SKM-1 (cell line): ENCODE data around the gene IRF2BP1.
"Not testable (repeated sequence)": the region's sequence is repeated elsewhere in the genome, so short reads cannot be mapped to it uniquely, and the experiment has no call there.

Source experiments
- DNase-seq: peaks from one replicate; lab custom pipeline; 2025; ENCODE audit not compliant: unreplicated experiment; lab: John Stamatoyannopoulos, UW

Gene IRF2BP1

GRCh38 chr19:45902651-45903625 lies 17.0 kb upstream of the IRF2BP1 start:
- DNase-seq = peak; percentile 65

GRCh38 chr19:45901912-45902650 lies 16.1 kb upstream of the IRF2BP1 start, which contains the start of gene MYPOP:
Gene MYPOP (minus strand): TSS chr19:45902613. CDS start chr19:45901773, 840 bp downstream.
- DNase-seq = no peak

- DNase-seq = no peak
Measured at GRCh38 chr19:45901432-45901911, 15.5 kb upstream of the IRF2BP1 start.

DNA sequence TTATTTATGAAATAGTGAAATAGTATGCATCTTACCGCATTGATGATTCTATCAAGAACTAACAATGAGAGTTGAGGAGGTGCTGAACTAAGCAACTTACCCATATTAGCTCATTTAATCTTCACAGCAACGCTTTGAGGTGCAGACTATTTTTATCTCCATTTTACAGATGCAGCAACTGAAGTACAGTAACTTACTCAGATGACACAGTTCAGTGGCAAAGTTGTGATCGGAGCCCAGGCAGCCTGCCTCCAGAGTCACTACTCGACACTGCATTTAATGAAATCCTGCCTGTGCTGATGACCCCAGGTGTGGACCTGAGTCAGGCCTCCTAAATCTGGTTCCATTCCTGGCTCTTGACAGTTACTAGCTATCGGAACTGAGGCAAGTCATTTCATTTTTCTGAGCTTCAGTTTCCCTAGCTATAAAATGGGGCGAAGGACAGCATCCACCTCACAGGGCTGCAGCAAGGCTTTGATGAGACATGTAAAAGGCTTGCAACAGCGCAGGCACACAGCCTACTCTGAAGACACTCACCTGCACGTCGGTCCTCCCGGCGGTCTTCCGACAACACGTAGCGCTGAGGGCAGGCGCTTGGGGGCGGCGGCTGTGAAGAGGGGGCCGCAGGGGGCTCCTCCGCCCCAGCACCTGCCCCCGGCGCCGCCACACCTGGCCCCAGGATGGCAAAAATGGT lies 14.9 kb upstream of the IRF2BP1 start:
- DNase-seq = no peak

- DNase-seq = no peak
Measured at GRCh38 chr19:45899919-45900589, 14.1 kb upstream of the IRF2BP1 start.

DNA sequence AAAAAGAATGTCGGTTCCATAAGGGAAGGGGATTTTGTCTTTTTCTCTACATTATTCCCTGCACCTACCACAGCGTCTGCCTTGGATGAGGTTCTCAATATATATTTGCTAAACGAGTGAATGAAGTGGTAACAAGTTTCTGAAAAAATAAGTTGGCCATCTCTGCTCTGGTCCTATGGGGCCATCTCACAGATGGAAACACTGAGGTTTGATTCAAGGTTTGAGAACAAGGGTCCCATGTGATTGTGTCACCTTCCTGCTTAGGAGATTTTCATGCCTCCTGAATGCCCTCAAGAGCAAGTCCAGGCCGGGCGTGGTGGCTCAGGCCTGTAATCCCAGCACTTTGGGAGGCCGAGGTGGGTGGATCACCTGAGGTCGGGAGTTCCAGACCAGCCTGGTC lies 13.3 kb upstream of the IRF2BP1 start:
- DNase-seq = no peak

GRCh38 chr19:45897261-45897812 lies 11.4 kb upstream of the IRF2BP1 start:
- no peak for DNase-seq

DNA sequence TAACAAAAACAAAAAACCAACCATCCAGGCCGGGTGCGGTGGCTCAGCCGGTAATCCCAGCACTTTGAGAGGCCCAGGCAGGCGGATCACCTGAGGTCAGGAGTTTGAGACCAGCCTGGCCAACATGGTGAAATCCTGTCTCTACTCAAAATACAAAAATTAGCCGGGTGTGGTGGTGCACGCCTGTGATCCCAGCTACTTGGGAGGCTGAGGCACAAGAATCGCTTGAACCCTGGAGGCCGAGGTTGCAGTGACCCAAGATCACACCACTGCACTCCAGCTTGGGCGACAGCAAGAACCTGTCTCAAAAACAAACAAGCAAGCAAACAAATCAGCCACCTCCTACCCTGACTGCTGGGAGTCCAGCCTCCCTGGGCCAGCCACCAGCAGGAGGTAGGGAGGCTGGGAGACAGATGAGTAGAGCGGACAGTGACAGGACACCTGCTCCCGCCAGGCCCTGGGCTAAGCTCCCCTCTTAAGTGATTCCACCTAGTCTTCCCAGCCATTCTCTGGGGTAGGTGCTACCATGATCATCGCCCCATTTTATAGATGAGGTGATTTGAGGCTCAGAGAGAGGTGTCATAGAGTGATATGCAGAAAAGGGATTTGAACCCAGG lies 10.2 kb upstream of the IRF2BP1 start:
- DNase-seq = not testable (repeated sequence)

DNA sequence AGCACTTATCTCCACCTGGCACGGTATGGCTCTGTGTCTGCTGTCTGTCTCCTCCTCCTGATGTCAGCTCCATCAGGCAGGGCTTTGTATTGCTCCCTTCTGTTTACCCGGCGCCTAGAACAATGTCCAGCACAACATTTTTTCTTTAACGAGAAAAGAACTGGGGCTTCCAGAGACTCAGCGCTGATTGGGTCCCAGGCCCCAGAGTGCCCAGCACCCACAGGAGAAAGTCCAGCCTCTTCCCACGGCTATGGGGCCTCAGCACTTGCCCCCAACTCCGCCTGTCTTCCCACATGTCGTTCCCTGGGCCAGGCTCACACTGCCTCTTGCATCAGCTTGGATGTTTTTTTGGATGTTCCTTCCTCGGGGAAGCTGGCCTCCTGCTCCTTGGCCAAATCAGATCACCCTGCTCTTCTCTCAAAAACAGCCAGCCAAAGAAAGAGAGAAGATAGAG lies 9.6 kb upstream of the IRF2BP1 start:
- no peak for DNase-seq

GRCh38 chr19:45890877-45891276 lies 4.9 kb upstream of the IRF2BP1 start:
- DNase-seq = no peak

DNA sequence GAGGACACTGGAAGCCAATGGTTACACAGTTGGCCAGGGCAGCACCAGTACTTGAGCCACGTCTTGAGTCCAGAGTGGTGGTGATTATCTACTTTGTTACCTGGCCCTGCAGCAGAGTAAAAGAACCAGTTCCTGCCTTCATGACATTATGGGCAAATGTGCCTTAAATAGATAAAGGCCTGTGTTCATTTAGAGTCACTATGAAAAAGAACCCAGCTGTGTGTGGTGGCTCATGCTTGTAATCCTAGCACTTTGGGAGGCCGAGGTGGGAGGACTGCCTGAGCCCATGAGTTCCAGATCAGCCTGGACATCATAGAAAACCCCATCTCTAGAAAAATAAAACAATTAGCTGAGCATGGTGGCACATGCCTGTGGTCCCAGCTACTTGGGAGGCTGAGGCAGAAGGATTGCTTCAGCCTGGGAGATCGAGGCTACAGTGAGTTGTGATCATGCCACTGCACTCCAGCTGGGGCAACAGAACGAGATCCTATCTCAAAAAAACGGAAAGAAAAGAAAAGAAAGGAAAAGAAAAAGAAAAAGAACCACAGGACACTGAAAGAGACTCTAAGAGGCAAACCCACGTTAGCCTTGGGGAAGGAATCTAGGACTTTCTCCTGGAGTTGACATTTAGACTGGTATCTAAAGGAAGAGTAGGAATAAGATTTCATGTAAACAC lies 3.4 kb upstream of the IRF2BP1 start:
- no peak for DNase-seq

GRCh38 chr19:45887200-45887710 lies 1.3 kb upstream of the IRF2BP1 start:
- DNase-seq = no peak

DNA sequence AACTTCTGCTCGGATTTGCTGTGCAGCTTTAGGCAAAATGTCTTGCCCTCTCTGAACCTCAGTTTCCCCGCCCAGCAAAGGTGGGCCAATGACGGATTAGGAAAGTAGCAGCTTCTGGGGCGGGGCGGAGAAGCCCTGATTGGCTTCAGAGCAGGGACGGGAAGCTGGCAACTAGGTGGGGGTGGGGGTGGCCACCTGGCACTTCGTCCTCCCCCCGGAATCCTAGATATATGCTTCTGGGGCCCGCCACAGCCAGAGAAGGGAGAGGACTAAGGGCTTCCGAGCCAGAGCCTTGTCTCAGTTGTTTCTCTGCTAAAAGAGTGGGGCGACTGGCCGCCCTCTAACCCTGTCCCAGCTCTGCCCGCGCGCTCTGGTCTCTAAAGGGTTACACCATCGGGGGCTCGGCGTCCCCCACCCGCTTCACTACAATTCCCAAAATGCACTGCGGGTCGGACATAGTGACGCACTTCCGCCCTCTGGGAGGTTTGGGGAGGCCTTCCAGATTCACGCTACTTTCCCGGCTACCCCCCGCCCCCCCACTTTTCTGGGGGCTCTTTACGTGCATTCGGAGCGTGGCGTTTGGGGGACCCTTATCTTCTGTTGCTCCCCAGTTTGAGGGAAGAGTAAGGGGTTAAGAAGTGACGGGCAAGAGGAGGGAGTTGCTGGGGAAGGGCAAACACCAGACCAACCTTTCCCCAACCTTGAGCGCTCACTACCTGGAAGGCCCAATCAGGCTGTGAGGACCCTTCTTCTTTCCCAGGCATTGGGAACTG lies 672 bp upstream of the IRF2BP1 start:
- peak; percentile 43 for DNase-seq

- no peak for DNase-seq
Measured at GRCh38 chr19:45884682-45885555, 1.0 kb downstream of the IRF2BP1 start.

DNA sequence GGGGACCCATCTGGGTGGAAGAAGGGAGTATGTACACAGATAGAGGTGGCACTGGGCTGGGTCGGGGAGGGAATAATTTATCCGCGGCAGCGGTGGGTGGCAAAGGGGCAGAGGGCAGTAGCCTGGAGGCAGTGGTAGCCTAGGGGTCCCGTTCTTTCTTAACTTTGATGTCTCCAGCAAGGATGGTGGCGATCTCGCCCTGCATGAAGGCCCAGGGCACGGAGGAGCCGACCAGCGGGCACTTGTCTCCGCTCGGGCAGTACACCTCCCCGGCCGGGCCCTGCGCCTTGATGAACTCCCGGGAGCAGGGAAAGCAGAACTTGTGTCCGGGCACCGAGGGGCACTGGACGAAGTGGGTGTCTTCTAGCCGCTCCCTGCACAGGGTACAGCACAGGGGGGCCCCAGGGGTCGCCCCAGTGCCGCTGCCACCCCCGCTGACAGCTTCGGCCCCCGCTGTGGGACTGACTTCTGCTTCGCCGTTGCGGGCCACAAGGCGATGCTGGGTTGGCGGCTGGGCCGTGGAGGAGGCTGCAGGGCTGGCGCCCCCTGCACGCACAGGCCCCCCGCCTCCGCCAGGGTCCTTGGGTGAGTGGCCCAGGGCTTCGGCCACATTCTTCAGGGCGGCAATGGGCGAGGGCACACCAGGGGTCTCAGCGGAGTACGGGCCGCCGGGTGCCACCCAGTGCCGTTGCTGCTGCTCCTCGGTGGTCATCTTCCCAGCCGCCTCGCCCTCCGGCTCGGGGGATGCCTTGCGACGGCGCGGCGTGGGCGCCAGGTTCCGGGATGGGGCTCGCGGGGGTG lies 1.9 kb downstream of the IRF2BP1 start:
- DNase-seq = no peak

DNA sequence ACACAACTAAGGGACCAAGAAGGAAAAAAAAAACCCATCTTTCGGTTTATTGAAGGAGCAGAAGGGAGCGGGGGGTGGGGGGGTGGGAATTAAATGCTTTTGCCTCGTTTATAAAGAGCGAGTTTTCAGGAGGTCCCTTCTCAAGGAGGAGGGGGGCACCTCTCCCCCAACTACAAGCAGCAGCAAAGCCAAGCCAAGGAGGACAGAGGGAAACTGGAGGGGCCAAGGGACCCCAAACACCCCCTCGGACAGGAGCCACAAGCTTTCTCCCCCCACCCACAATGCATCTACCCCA lies 2.4 kb downstream of the IRF2BP1 start:
- DNase-seq = no peak
